ENCODE data around the gene CEACAM6. TPM values are rescaled to one million over a fixed set of nuclear protein-coding genes. Genes with fewer than 3 reads are reported as not detected.

The CEACAM6 gene
- total and polyA plus RNA-seq, 2 of the 13 experiments (the other 11 are each of a cell fraction or from before 2014, with no cell fraction given), result not detected

GRCh38 chr19:41784743-41785142 is 29.4 kb downstream of the CEACAM6 start:
- Histone ChIP-seq H3K9me3 (ENCODE audit: low read length) (no peaks in the 10 kb centered on the region), H3K4me2 (ENCODE audit: low read depth, low read length) (no peak overlapping the region), H3K79me2 (ENCODE audit: insufficient read depth, low read length) (no peaks in the 10 kb centered on the region), H3K27ac (ENCODE audit: extremely low read length, insufficient read depth, low read length) (no peak overlapping the region), H3K27me3 (ENCODE audit: control insufficient read depth in 1 of 2, insufficient read depth in 2 of 2, low read length in 2 of 2) (peaks cover 0 to 30% of the 10 kb centered on the region in 2 experiments; a peak in 3 of 5 replicates), H2AFZ (ENCODE audit: low read length) (no peak overlapping the region), H3K9ac (ENCODE audit: insufficient read depth, low read depth, low read length) (no peak overlapping the region), H3K4me3 (replicated peaks in 1 of 3; ENCODE audit: insufficient read depth in 1 of 3, low read depth in 2 of 3, low read length in 3 of 3) (no peak overlapping the region), H4K20me1 (ENCODE audit: insufficient read depth, low read length) (no peaks in the 10 kb centered on the region), H3K4me1 (ENCODE audit: insufficient read depth, low read length) (no peaks in the 10 kb centered on the region), H3K36me3 (replicated peaks in 1 of 2; ENCODE audit: control insufficient read depth in 1 of 2, insufficient read depth in 2 of 2, low read length in 2 of 2) (no peaks in the 10 kb centered on the region)
- CTCF ChIA-PET (ENCODE audit: low intra/inter-chr PET ratio, low total read pairs), result interaction anchor here (1.4 kb wide), 1 partner anchor 32 kb away, joined by 8 read pairs; no protein-coding TSS in a partner anchor
- in situ Hi-C loops (cut with HindIII; ENCODE audit: extremely low pct_ligation_motif_present, low pct_unique_long_range_greater_than_20kb), result no loop called here
- FAIRE-seq (no peak), ATAC-seq (no peak), DNase-seq (ENCODE audit: low spot score) (no peak)
- WGBS (ENCODE audit: low lambda C conversion rate), result 0% methylated on average over 4 of the region's 4 CpGs
- intact Hi-C loops (cut with micrococcal nuclease; ENCODE audit: unreplicated experiment), result no loop called here
- POLR2A ChIA-PET, result no interaction called here
- BruUV-seq (replicated peaks), result no TSS peak
- TF ChIP-seq FOSL2 (CRISPR knock-in tag; IDR thresholded peaks at IDR 0.05) (no peak), AHR (CRISPR knock-in tag; IDR thresholded peaks at IDR 0.05) (no peak), HINFP (CRISPR knock-in tag; IDR thresholded peaks at IDR 0.05; ENCODE audit: low read depth) (no peak), ZNF644 (CRISPR knock-in tag; IDR thresholded peaks at IDR 0.05; ENCODE audit: low read depth) (no peak), STAT5B (CRISPR knock-in tag; IDR thresholded peaks at IDR 0.05) (no peak), U2AF2 (IDR thresholded peaks at IDR 0.05; ENCODE audit: low read depth, low read length) (no peak), EP300 (IDR thresholded peaks at IDR 0.05; ENCODE audit: low read depth in 2 of 2, low read length in 2 of 2) (no peak), EP300 (CRISPR knock-in tag; IDR thresholded peaks at IDR 0.05; ENCODE audit: borderline replicate concordance) (no peak), ZHX2 (IDR thresholded peaks at IDR 0.05; ENCODE audit: low read depth) (no peak), ZHX2 (CRISPR knock-in tag; IDR thresholded peaks at IDR 0.05; ENCODE audit: borderline replicate concordance) (no peak), ZNF510 (CRISPR knock-in tag; IDR thresholded peaks at IDR 0.05; ENCODE audit: low read depth) (no peak), NRL (CRISPR knock-in tag; IDR thresholded peaks at IDR 0.05; ENCODE audit: borderline replicate concordance) (no peak), ZNF530 (CRISPR knock-in tag; IDR thresholded peaks at IDR 0.05; ENCODE audit: low read depth) (no peak), FOXO1 (CRISPR knock-in tag; IDR thresholded peaks at IDR 0.05) (no peak), FOXK1 (CRISPR knock-in tag; IDR thresholded peaks at IDR 0.05; ENCODE audit: borderline replicate concordance, low read depth) (no peak), TEAD3 (CRISPR knock-in tag; optimal IDR thresholded peaks at IDR 0.05; ENCODE audit: borderline replicate concordance) (no peak), ZNF891 (CRISPR knock-in tag; IDR thresholded peaks at IDR 0.05) (no peak), NR3C1 (CRISPR knock-in tag; IDR thresholded peaks at IDR 0.05) (no peak)
